Stomach (tissue), 9 donors: ENCODE data around the gene RNF207. TPM values are rescaled to one million over a fixed set of nuclear protein-coding genes. Genes with fewer than 3 reads are reported as not detected.
A peak's percentile ranks its signal among the peaks of the same experiment; 100 is the strongest.

ENCODE experiments used
- DNase-seq, 2 donors: peaks; one replicate each; pipeline versions ENCODE4 v3.0.0 to v3.0.0-alpha.2; 2013 to 2019
- H3K27ac ChIP-seq, 5 donors: fragments of 200-600 bp in 4 of 5; sonication (generic) in 4 of 5; one replicate each; pipeline ENCODE4 v1.5.1; 2013 to 2019; ENCODE audit warnings: mild to moderate bottlenecking in 1 of 5, moderate library complexity in 1 of 5
- H3K27me3 ChIP-seq, 3 donors: fragments of 200-600 bp; sonication (generic); one replicate each; pipeline ENCODE4 v1.5.1; 2017 to 2019; ENCODE audit warnings: mixed run types in 1 of 3
- H3K36me3 ChIP-seq, 4 donors: fragments of 200-600 bp; sonication (generic); 1 replicate in 3 of 4; 2 replicates in 1 of 4; pipeline ENCODE4 v1.5.1; 2016 to 2019
- H3K4me1 ChIP-seq, 4 donors: fragments of 200-600 bp; sonication (generic); one replicate each; pipeline ENCODE4 v1.5.1; 2016 to 2019
- H3K4me3 ChIP-seq, 4 donors: fragments of 200-600 bp; sonication (generic) in 3 of 4; one replicate each; pipeline ENCODE4 v1.5.1; 2016 to 2019; ENCODE audit warnings: mild to moderate bottlenecking in 1 of 4
- H3K9me3 ChIP-seq, 4 donors: fragments of 200-600 bp; sonication (generic); one replicate each; pipeline ENCODE4 v1.5.1; 2016 to 2019
- CTCF ChIP-seq, 7 experiments: fragments of 450-650 bp in 4 of 7; fragments of 200-600 bp in 3 of 7; sonication (generic) in 3 of 7; IDR thresholded peaks; one replicate each; pipeline ENCODE4 v1.5.1; 2016 to 2019; ENCODE audit warnings: antibody characterized with exemption in 7 of 7, control low read depth in 2 of 7, mild to moderate bottlenecking in 1 of 7
- EP300 ChIP-seq: sonication (generic); formaldehyde crosslinking; IDR thresholded peaks from one replicate; pipeline ENCODE4 v1.6.1; 2017; ENCODE audit warnings: antibody characterized with exemption
- POLR2A ChIP-seq, 4 donors: fragments of 450-650 bp; IDR thresholded peaks; one replicate each; pipeline ENCODE4 v1.6.1; 2016; ENCODE audit warnings: antibody characterized with exemption in 4 of 4, control low read depth in 2 of 4, mild to moderate bottlenecking in 1 of 4, moderate library complexity in 1 of 4
- POLR2AphosphoS5 ChIP-seq, 3 donors: sonication (generic); formaldehyde crosslinking; IDR thresholded peaks; one replicate each; pipeline ENCODE4 v1.6.1; 2016; ENCODE audit warnings: antibody characterized with exemption in 3 of 3
- WGBS, 5 donors: extraction: QIAGEN DNeasy Blood & Tissue Kit in 3 of 5; methylation state at CpG; one replicate each; pipeline versions ENCODE4 v1.1.5 to v1.1.7; 2013 to 2018; 5-methylcytosine and 5-hydroxymethylcytosine counted together
- intact Hi-C: fragments of 100-400 bp; cut with DNase I; formaldehyde crosslinking; loops from one replicate; pipeline ENCODE4 v1.15.1; 2023; ENCODE audit warnings: low total_unique reads
- polyA plus RNA-seq, 3 donors: library from polyadenylated mRNA; stranded (reverse); fragments of 200-250 nt; gene quantifications; one replicate each; pipeline ENCODE4 v1.2.3, GENCODE V29; 2013
- total RNA-seq, 5 donors: library from RNA; depleted of rRNA; stranded (reverse); fragments of >200 nt; gene quantifications; one replicate each; pipeline versions ENCODE4 v1.1.0 to v1.2.3, GENCODE V29; 2014 to 2016
- donor health status: healthy with polysubstance abuse.
- donor health status: Bipolar disorder and iron deficiency.
- donor health status: healthy.

Gene RNF207
- total and polyA plus RNA-seq, 8 donors = 1.5 to 112 (median 21.8) TPM

GRCh38 chr1:6158181-6158580, 47.7 kb upstream of the RNF207 start:
- TF ChIP-seq EP300 (no peak), CTCF (IDR thresholded peaks at IDR 0.05) (no peak), POLR2A (IDR thresholded peaks at IDR 0.05) (no peak)
- H3K4me3 ChIP-seq = no peak overlapping the region
- WGBS, 5 donors = 66 to 81% (median 69%) methylated on average over 8 of the region's 8 CpGs
- peaks cover 0 to 39% (median 11%) of the 10 kb centered on the region in 3 donors for H3K27me3 ChIP-seq
- no peak overlapping the region for H3K27ac ChIP-seq
- H3K9me3 ChIP-seq = no peaks in the 10 kb centered on the region
- H3K4me1 ChIP-seq = no peaks in the 10 kb centered on the region
- no peak for DNase-seq
- H3K36me3 ChIP-seq = no peaks in the 10 kb centered on the region
- intact Hi-C loops = no loop called here

GRCh38 chr1:6162341-6162740, 43.6 kb upstream of the RNF207 start:
- no peak for DNase-seq
- TF ChIP-seq CTCF (IDR thresholded peaks at IDR 0.05) = no peak
- no peak for TF ChIP-seq POLR2A (IDR thresholded peaks at IDR 0.05)
- no peak for TF ChIP-seq POLR2AphosphoS5 (IDR thresholded peaks at IDR 0.05)
- TF ChIP-seq EP300 = no peak
- H3K4me3 ChIP-seq = no peak overlapping the region
- no peaks in the 10 kb centered on the region for H3K4me1 ChIP-seq
- intact Hi-C loops = no loop called here
- no peaks in the 10 kb centered on the region for H3K36me3 ChIP-seq
- peaks cover 0 to 78% (median 19%) of the 10 kb centered on the region in 3 donors for H3K27me3 ChIP-seq
- WGBS, 5 donors = 66 to 80% (median 73%) methylated on average over 5 to 7 of the region's 7 CpGs
- H3K9me3 ChIP-seq = no peaks in the 10 kb centered on the region
- H3K27ac ChIP-seq = no peak overlapping the region

GRCh38 chr1:6162773-6163172, 43.1 kb upstream of the RNF207 start:
- intact Hi-C loops = no loop called here
- H3K36me3 ChIP-seq = no peaks in the 10 kb centered on the region
- no peaks in the 10 kb centered on the region for H3K4me1 ChIP-seq
- no peak overlapping the region for H3K4me3 ChIP-seq
- no peak for TF ChIP-seq EP300
- no peak for TF ChIP-seq CTCF (IDR thresholded peaks at IDR 0.05)
- no peak for TF ChIP-seq POLR2AphosphoS5 (IDR thresholded peaks at IDR 0.05)
- TF ChIP-seq POLR2A (IDR thresholded peaks at IDR 0.05) = no peak
- 57 to 62% (median 60%) methylated on average over 10 to 13 of the region's 13 CpGs for WGBS, 5 donors
- H3K9me3 ChIP-seq = no peaks in the 10 kb centered on the region
- no peak overlapping the region for H3K27ac ChIP-seq
- H3K27me3 ChIP-seq = peaks cover 0 to 80% (median 19%) of the 10 kb centered on the region in 3 donors
- peak in 1 of 2 donors; percentile 18 for DNase-seq

GRCh38 chr1:6163191-6163972, 42.5 kb upstream of the RNF207 start:
- Histone ChIP-seq H3K27me3 (peaks cover 0 to 87% (median 19%) of the 10 kb centered on the region in 3 donors), H3K9me3 (no peaks in the 10 kb centered on the region), H3K4me3 (no peak overlapping the region), H3K36me3 (no peaks in the 10 kb centered on the region), H3K4me1 (no peaks in the 10 kb centered on the region), H3K27ac (no peak overlapping the region)
- 72 to 78% (median 74%) methylated on average over 14 to 15 of the region's 15 CpGs for WGBS, 5 donors
- intact Hi-C loops = no loop called here
- no peak for TF ChIP-seq CTCF (IDR thresholded peaks at IDR 0.05)
- TF ChIP-seq POLR2A (IDR thresholded peaks at IDR 0.05) = no peak
- no peak for TF ChIP-seq POLR2AphosphoS5 (IDR thresholded peaks at IDR 0.05)
- no peak for TF ChIP-seq EP300
- DNase-seq = no peak
